Measurements from ENCODE around the gene APCDD1. TPM values are rescaled to one million over a fixed set of nuclear protein-coding genes. Genes with fewer than 3 reads are reported as not detected.

APCDD1 gene
- total RNA-seq, 1 experiment from 2014 or later, result not detected

DNA sequence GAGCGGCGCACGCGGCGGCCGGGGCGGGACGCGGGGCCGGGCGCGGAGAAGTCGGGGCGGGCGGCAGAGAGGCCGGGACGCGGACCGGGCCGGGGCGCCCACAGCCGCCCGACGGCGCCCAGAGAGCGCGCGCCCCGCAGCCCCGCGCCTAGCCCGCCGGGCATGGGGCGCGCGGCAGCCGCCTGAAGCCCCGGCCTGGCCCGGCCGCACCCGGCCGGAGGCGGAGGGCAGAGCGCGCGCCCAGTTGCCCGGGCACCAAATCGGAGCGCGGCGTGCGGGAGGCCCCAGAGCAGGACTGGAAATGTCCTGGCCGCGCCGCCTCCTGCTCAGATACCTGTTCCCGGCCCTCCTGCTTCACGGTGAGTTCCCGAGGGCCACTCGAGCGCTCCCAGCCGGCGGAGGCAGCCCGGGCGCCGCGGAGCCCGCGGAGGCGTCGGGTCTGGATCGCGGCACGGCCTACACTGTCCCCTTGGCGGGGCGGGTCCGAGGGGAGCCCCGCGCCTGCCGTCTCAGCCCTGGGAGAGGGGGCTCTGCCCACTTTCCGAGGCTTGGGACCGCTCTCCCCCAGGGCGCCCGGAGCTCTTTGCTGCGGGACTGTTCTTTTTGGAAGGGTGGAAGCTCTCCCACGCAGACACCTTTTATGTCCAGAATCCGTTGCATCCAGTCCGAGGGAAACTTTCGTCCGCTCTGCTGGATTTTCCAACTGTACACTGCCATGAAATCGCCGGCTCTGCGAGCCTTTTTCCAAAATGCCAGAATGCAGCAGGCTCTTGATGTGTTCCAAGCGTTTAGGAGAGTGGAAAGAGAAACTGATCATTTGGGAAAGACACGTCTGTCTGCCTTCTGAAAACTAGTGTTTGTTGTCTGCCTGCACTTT lies 484 bp downstream of the APCDD1 start:
- no TSS peak for BruUV-seq (replicated peaks)
- Mint-ChIP-seq H3K4me1 (ENCODE audit: low read depth, unreplicated experiment) (no peaks in the 10 kb centered on the region), H3K27me3 (ENCODE audit: unreplicated experiment) (peaks cover 98% of the 10 kb centered on the region), H3K9me3 (ENCODE audit: low read depth, unreplicated experiment) (no peaks in the 10 kb centered on the region), H3K4me3 (ENCODE audit: low read depth, unreplicated experiment) (peak overlapping the region; percentile 58), H3K36me3 (ENCODE audit: insufficient read depth, unreplicated experiment) (no peaks in the 10 kb centered on the region), H3K27ac (ENCODE audit: unreplicated experiment) (no peak overlapping the region)
- CTCF ChIA-PET, result no interaction called here
- peak; percentile 36 for DNase-seq
- intact Hi-C loops (cut with micrococcal nuclease; ENCODE audit: unreplicated experiment), result no loop called here
- TF ChIP-seq, protein P1, sequence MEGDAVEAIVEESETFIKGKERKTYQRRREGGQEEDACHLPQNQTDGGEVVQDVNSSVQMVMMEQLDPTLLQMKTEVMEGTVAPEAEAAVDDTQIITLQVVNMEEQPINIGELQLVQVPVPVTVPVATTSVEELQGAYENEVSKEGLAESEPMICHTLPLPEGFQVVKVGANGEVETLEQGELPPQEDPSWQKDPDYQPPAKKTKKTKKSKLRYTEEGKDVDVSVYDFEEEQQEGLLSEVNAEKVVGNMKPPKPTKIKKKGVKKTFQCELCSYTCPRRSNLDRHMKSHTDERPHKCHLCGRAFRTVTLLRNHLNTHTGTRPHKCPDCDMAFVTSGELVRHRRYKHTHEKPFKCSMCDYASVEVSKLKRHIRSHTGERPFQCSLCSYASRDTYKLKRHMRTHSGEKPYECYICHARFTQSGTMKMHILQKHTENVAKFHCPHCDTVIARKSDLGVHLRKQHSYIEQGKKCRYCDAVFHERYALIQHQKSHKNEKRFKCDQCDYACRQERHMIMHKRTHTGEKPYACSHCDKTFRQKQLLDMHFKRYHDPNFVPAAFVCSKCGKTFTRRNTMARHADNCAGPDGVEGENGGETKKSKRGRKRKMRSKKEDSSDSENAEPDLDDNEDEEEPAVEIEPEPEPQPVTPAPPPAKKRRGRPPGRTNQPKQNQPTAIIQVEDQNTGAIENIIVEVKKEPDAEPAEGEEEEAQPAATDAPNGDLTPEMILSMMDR (IDR thresholded peaks at IDR 0.05; ENCODE audit: unreplicated experiment), result no peak

GRCh38 chr18:10455726-10456453 lies 1.5 kb downstream of the APCDD1 start:
- no peak for DNase-seq
- Mint-ChIP-seq H3K4me3 (ENCODE audit: low read depth, unreplicated experiment) (peak overlapping the region; percentile 58), H3K27ac (ENCODE audit: unreplicated experiment) (no peak overlapping the region), H3K9me3 (ENCODE audit: low read depth, unreplicated experiment) (no peaks in the 10 kb centered on the region), H3K36me3 (ENCODE audit: insufficient read depth, unreplicated experiment) (no peaks in the 10 kb centered on the region), H3K4me1 (ENCODE audit: low read depth, unreplicated experiment) (no peaks in the 10 kb centered on the region), H3K27me3 (ENCODE audit: unreplicated experiment) (peaks cover 89% of the 10 kb centered on the region)
- no TSS peak for BruUV-seq (replicated peaks)
- intact Hi-C loops (cut with micrococcal nuclease; ENCODE audit: unreplicated experiment), result no loop called here
- TF ChIP-seq, protein P1 (IDR thresholded peaks at IDR 0.05; ENCODE audit: unreplicated experiment), result no peak
- CTCF ChIA-PET, result no interaction called here

- H3K36me3 Mint-ChIP-seq (ENCODE audit: insufficient read depth, unreplicated experiment), result no peaks in the 10 kb centered on the region
- H3K27me3 Mint-ChIP-seq (ENCODE audit: unreplicated experiment), result peaks cover 80% of the 10 kb centered on the region
- DNase-seq, result no peak
- no peak overlapping the region for H3K27ac Mint-ChIP-seq (ENCODE audit: unreplicated experiment)
- TF ChIP-seq, protein P1 (IDR thresholded peaks at IDR 0.05; ENCODE audit: unreplicated experiment), result no peak
- no peak overlapping the region for H3K4me3 Mint-ChIP-seq (ENCODE audit: low read depth, unreplicated experiment)
- CTCF ChIA-PET, result no interaction called here
- intact Hi-C loops (cut with micrococcal nuclease; ENCODE audit: unreplicated experiment), result no loop called here
- no TSS peak for BruUV-seq (replicated peaks)
- H3K4me1 Mint-ChIP-seq (ENCODE audit: low read depth, unreplicated experiment), result no peaks in the 10 kb centered on the region
- H3K9me3 Mint-ChIP-seq (ENCODE audit: low read depth, unreplicated experiment), result no peaks in the 10 kb centered on the region
Measured at GRCh38 chr18:10456718-10457117, 2.3 kb downstream of the APCDD1 start.

- Mint-ChIP-seq H3K4me3 (ENCODE audit: low read depth, unreplicated experiment) (no peak overlapping the region), H3K36me3 (ENCODE audit: insufficient read depth, unreplicated experiment) (no peaks in the 10 kb centered on the region), H3K9me3 (ENCODE audit: low read depth, unreplicated experiment) (no peaks in the 10 kb centered on the region), H3K4me1 (ENCODE audit: low read depth, unreplicated experiment) (no peaks in the 10 kb centered on the region), H3K27me3 (ENCODE audit: unreplicated experiment) (peaks cover 80% of the 10 kb centered on the region), H3K27ac (ENCODE audit: unreplicated experiment) (no peak overlapping the region)
- no TSS peak for BruUV-seq (replicated peaks)
- intact Hi-C loops (cut with micrococcal nuclease; ENCODE audit: unreplicated experiment), result no loop called here
- TF ChIP-seq, protein P1 (IDR thresholded peaks at IDR 0.05; ENCODE audit: unreplicated experiment), result no peak
- DNase-seq, result no peak
- CTCF ChIA-PET, result no interaction called here
Measured at GRCh38 chr18:10457128-10457527, 2.7 kb downstream of the APCDD1 start.
